IMR-90 (cell line): ENCODE data around the gene NKTR. TPM values are rescaled to one million over a fixed set of nuclear protein-coding genes. Genes with fewer than 3 reads are reported as not detected.

ENCODE experiments used
- ATAC-seq: fragments of 200-7000 bp; cut with Tn5 transposase; 2 replicates; pipeline ENCODE4 v1.9.1; 2020; ENCODE audit warnings: low read depth, mild to moderate bottlenecking, moderate library complexity
- BruUV-seq: library from RNA; stranded (reverse); fragments of 400-500 nt; replicated peaks from 2 replicates; lab custom pipeline; 2021; lab: Mats Ljungman, UMichigan
- CTCF ChIA-PET: fragments of 300-600 bp; formaldehyde crosslinking; extraction: SDS; loops from one replicate; lab custom pipeline; 2021; ENCODE audit warnings: antibody characterized with exemption; lab: Yijun Ruan, JAX
- POLR2A ChIA-PET: fragments of 300-600 bp; sonication (Branson Sonifier 250); formaldehyde crosslinking; loops from one replicate; lab custom pipeline; 2022; ENCODE audit warnings: antibody characterized with exemption; ENCODE audit not compliant: unreplicated experiment; lab: Charles Lee
- DNase-seq: peaks from one replicate; pipeline ENCODE4 v3.0.0; 2013
- H2AFZ ChIP-seq: replicated peaks from 2 replicates; pipeline ENCODE3; 2013; ENCODE audit warnings: low read length, mild to moderate bottlenecking; ENCODE audit not compliant: poor library complexity
- H2AK5ac ChIP-seq: 2 replicates; pipeline ENCODE4 v1.6.1; 2013; ENCODE audit warnings: low read depth, low read length, inconsistent platforms
- H2AK9ac ChIP-seq: replicated peaks from 2 replicates; pipeline ENCODE3; 2013; ENCODE audit warnings: mild to moderate bottlenecking, low read depth, low read length, moderate library complexity; ENCODE audit not compliant: poor library complexity
- H2BK120ac ChIP-seq: 2 replicates; pipeline ENCODE4 v1.6.1; 2013; ENCODE audit warnings: low read depth, low read length, inconsistent platforms
- H2BK15ac ChIP-seq: 3 replicates; pipeline ENCODE4 v1.6.1; 2013; ENCODE audit warnings: low read depth, low read length, inconsistent platforms
- H2BK20ac ChIP-seq: 2 replicates; pipeline ENCODE4 v1.6.1; 2013; ENCODE audit warnings: low read depth, mild to moderate bottlenecking, inconsistent platforms, low read length, moderate library complexity
- H2BK5ac ChIP-seq: 2 replicates; pipeline ENCODE4 v1.6.1; 2013; ENCODE audit warnings: mild to moderate bottlenecking, low read depth, low read length, inconsistent platforms; ENCODE audit not compliant: poor library complexity, severe bottlenecking
- H3K14ac ChIP-seq: replicated peaks from 2 replicates; pipeline ENCODE4 v1.6.1; 2013; ENCODE audit warnings: low read depth, low read length, inconsistent platforms
- H3K18ac ChIP-seq: 2 replicates; pipeline ENCODE4 v1.6.1; 2013; ENCODE audit warnings: low read depth, low read length, control low read depth
- H3K23ac ChIP-seq: 2 replicates; pipeline ENCODE4 v1.6.1; 2013; ENCODE audit warnings: low read depth, low read length, inconsistent platforms
- H3K27ac ChIP-seq: 2 replicates; pipeline ENCODE4 v1.5.1; 2013; ENCODE audit warnings: mild to moderate bottlenecking, control low read depth, low read length; ENCODE audit not compliant: insufficient read depth
- H3K27me3 ChIP-seq: 2 replicates; pipeline ENCODE4 v1.6.1; 2013; ENCODE audit warnings: low read length; ENCODE audit not compliant: control insufficient read depth, insufficient read depth
- H3K36me3 ChIP-seq: 2 replicates; pipeline ENCODE4 v1.6.1; 2013; ENCODE audit warnings: low read length, mixed read lengths; ENCODE audit not compliant: control insufficient read depth, insufficient read depth
- H3K4ac ChIP-seq: 2 replicates; pipeline ENCODE4 v1.6.1; 2013; ENCODE audit warnings: low read depth, low read length, inconsistent platforms
- H3K4me1 ChIP-seq: 2 replicates; pipeline ENCODE4 v1.6.1; 2013; ENCODE audit warnings: low read length, mixed read lengths; ENCODE audit not compliant: control insufficient read depth, insufficient read depth
- H3K4me2 ChIP-seq: 2 replicates; pipeline ENCODE4 v1.6.1; 2013; ENCODE audit warnings: low read depth, mild to moderate bottlenecking, control low read depth, low read length, moderate library complexity
- H3K4me3 ChIP-seq: 2 replicates; pipeline ENCODE4 v1.5.1; 2013; ENCODE audit warnings: low read depth, mild to moderate bottlenecking, control low read depth, low read length, moderate library complexity; ENCODE audit not compliant: insufficient read depth
- H3K56ac ChIP-seq: 2 replicates; pipeline ENCODE4 v1.6.1; 2013; ENCODE audit warnings: low read length, inconsistent platforms; ENCODE audit not compliant: insufficient read depth; ENCODE audit errors: extremely low read depth
- H3K79me1 ChIP-seq, 2 experiments: 2 replicates each; pipeline ENCODE4 v1.6.1; 2013; ENCODE audit warnings: low read length in 2 of 2, inconsistent platforms in 1 of 2, low read depth in 1 of 2
- H3K9ac ChIP-seq: 2 replicates; pipeline ENCODE4 v1.6.1; 2013; ENCODE audit warnings: low read depth, low read length, control low read depth
- H3K9me1 ChIP-seq: 2 replicates; pipeline ENCODE4 v1.6.1; 2013; ENCODE audit warnings: low read length, inconsistent platforms; ENCODE audit not compliant: insufficient read depth
- H3K9me3 ChIP-seq: 2 replicates; pipeline ENCODE4 v1.6.1; 2013; ENCODE audit warnings: low read length; ENCODE audit not compliant: control insufficient read depth, insufficient read depth
- H4K20me1 ChIP-seq: 2 replicates; pipeline ENCODE4 v1.6.1; 2013; ENCODE audit warnings: low read length, inconsistent platforms; ENCODE audit not compliant: insufficient read depth
- H4K5ac ChIP-seq: 2 replicates; pipeline ENCODE4 v1.6.1; 2013; ENCODE audit warnings: mild to moderate bottlenecking, low read depth, low read length, control low read depth
- H4K8ac ChIP-seq, 2 experiments: 2 replicates each; pipeline ENCODE4 v1.6.1; 2013; ENCODE audit warnings: low read depth in 2 of 2, low read length in 2 of 2, control low read depth in 1 of 2, inconsistent platforms in 1 of 2
- H4K91ac ChIP-seq: 2 replicates; pipeline ENCODE4 v1.6.1; 2013; ENCODE audit warnings: low read depth, low read length, inconsistent platforms; ENCODE audit not compliant: insufficient read depth
- BHLHE40 ChIP-seq: fragments of 150-350 bp; IDR thresholded peaks from 2 replicates; pipeline ENCODE4 v1.6.1; 2016; ENCODE audit warnings: mild to moderate bottlenecking, low read depth, low read length
- CHD1 ChIP-seq: IDR thresholded peaks from 2 replicates; pipeline ENCODE4 v1.6.1; 2012; ENCODE audit warnings: low read depth, low read length, improper control_type of control experiment
- MXI1 ChIP-seq: IDR thresholded peaks from 2 replicates; pipeline ENCODE4 v1.6.1; 2012; ENCODE audit warnings: low read depth, mild to moderate bottlenecking, low read length, moderate library complexity, borderline replicate concordance
- POLR2A ChIP-seq: IDR thresholded peaks from 2 replicates; pipeline ENCODE4 v1.6.1; 2012; ENCODE audit warnings: mild to moderate bottlenecking, low read depth, low read length
- RAD21 ChIP-seq: IDR thresholded peaks from 2 replicates; pipeline ENCODE4 v1.6.1; 2012; ENCODE audit warnings: low read length, improper control_type of control experiment
- SMC3 ChIP-seq: fragments of 150-350 bp; IDR thresholded peaks from 2 replicates; pipeline ENCODE4 v1.6.1; 2016; ENCODE audit warnings: low read depth, mild to moderate bottlenecking, antibody characterized with exemption, low read length, moderate library complexity
- WGBS, 2 experiments: methylation state at CpG; one replicate each; pipeline versions ENCODE4 v1.1.5 to v1.1.7; 2013; ENCODE audit warnings: missing lambda C conversion rate in 2 of 2; ENCODE audit not compliant: insufficient read length in 1 of 2; ENCODE audit errors: extremely low coverage in 2 of 2; 5-methylcytosine and 5-hydroxymethylcytosine counted together
- dilution Hi-C: fragments of 300-500 bp; cut with HindIII; formaldehyde crosslinking; loops from one replicate; pipeline ENCODE4 v1.14.3; 2018; ENCODE audit warnings: low sequenced_read_pairs; ENCODE audit not compliant: unreplicated experiment
- in situ Hi-C: fragments of 300-500 bp; cut with MboI; formaldehyde crosslinking; loops from 3 replicates; pipeline ENCODE4 v1.14.3; 2019; ENCODE audit warnings: low sequenced_read_pairs, inconsistent platforms, mixed read lengths
- intact Hi-C: fragments of 100-400 bp; cut with micrococcal nuclease; formaldehyde crosslinking; loops from 2 replicates; pipeline ENCODE4 v1.10.0; 2022
- polyA plus RNA-seq, 3 experiments: library from polyadenylated mRNA; depleted of rRNA; stranded (reverse); fragments of >200 nt; gene quantifications; 2 replicates each; pipeline ENCODE4 v1.2.3, GENCODE V29; 2012; ENCODE audit warnings: low replicate concordance in 1 of 3
- total RNA-seq: library from RNA; depleted of rRNA; stranded (reverse); fragments of >200 nt; gene quantifications from 2 replicates; pipeline ENCODE4 v1.2.3, GENCODE V29; 2012
- TF ChIP-seq, protein P1 (sequence below): fragments of 150-350 bp; IDR thresholded peaks from 2 replicates; pipeline ENCODE4 v1.6.1; 2017; ENCODE audit warnings: mild to moderate bottlenecking, antibody characterized with exemption, low read length, low read depth

NKTR gene
- total and polyA plus RNA-seq, 2 of the 4 experiments (the other 2 are of a cell fraction), result 24.0 to 30.7 TPM

DNA sequence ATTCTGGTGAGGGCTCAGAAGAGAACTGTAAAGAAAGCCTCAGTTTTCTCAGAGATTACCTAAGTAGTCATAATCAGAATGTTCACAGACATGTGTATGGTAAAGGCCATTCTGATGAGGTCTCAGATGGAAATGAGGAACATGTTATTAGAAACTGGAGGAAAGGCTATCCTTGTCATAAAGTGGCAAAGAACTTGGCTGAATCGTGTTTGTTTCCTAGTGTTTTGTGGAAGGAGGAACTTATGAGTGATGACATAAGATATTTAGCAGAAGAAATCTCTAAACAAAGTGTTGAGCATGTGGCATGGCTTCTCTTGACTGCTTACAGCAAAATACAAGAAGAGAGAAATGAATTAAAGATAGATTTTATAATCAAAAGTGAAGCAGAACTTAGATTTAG is 72.0 kb downstream of the NKTR start:
- dilution Hi-C loops, result no loop called here
- no TSS peak for BruUV-seq

More for the DNA sequence above, 72.0 kb downstream of the NKTR start:
- H3K18ac ChIP-seq, result no peak overlapping the region
- H3K4me2 ChIP-seq, result no peak overlapping the region
- CTCF ChIA-PET, result no interaction called here
- no peak overlapping the region for H3K56ac ChIP-seq
- peaks cover 10% of the 10 kb centered on the region for H3K27me3 ChIP-seq
- DNase-seq (no peak), ATAC-seq (no peak)
- H3K9me1 ChIP-seq, result no peaks in the 10 kb centered on the region
- H4K8ac ChIP-seq, result no peak overlapping the region
- H2BK15ac ChIP-seq, result no peak overlapping the region
- no peak overlapping the region for H3K27ac ChIP-seq
- no peak overlapping the region for H2AK5ac ChIP-seq
- intact Hi-C loops, result no loop called here
- no peak overlapping the region for H2AK9ac ChIP-seq
- TF ChIP-seq MXI1 (no peak), SMC3 (no peak), RAD21 (no peak), CHD1 (no peak), POLR2A (no peak), BHLHE40 (no peak)
- TF ChIP-seq, protein P1, sequence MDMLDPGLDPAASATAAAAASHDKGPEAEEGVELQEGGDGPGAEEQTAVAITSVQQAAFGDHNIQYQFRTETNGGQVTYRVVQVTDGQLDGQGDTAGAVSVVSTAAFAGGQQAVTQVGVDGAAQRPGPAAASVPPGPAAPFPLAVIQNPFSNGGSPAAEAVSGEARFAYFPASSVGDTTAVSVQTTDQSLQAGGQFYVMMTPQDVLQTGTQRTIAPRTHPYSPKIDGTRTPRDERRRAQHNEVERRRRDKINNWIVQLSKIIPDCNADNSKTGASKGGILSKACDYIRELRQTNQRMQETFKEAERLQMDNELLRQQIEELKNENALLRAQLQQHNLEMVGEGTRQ, result no peak
- no peak overlapping the region for H3K23ac ChIP-seq
- no peak overlapping the region for H2BK5ac ChIP-seq
- H2BK20ac ChIP-seq, result no peak overlapping the region
- no peak overlapping the region for H3K4me3 ChIP-seq
- H2AFZ ChIP-seq, result no peak overlapping the region
- H3K14ac ChIP-seq, result no peak overlapping the region
- H4K5ac ChIP-seq, result no peak overlapping the region
- no peaks in the 10 kb centered on the region for H3K36me3 ChIP-seq
- H4K91ac ChIP-seq, result no peak overlapping the region
- in situ Hi-C loops, result no loop called here
- no peak overlapping the region for H2BK120ac ChIP-seq
- POLR2A ChIA-PET, result no interaction called here
- peaks cover 5% of the 10 kb centered on the region for H3K9me3 ChIP-seq
- H4K20me1 ChIP-seq, result no peaks in the 10 kb centered on the region
- H3K79me1 ChIP-seq, result no peaks in the 10 kb centered on the region
- WGBS, 2 experiments, result no CpG with 5 or more reads among the region's 1 CpG
- H3K4me1 ChIP-seq, result no peaks in the 10 kb centered on the region; the same call in 1 of the 2 replicates
- no peak overlapping the region for H3K9ac ChIP-seq
- H3K4ac ChIP-seq, result no peak overlapping the region
